Measurements from ENCODE around the gene ZBTB48. TPM values are rescaled to one million over a fixed set of nuclear protein-coding genes. Genes with fewer than 3 reads are reported as not detected.

The ZBTB48 gene
- total RNA-seq, 2 donors from 2014 or later = 28.2 to 31.0 TPM

DNA sequence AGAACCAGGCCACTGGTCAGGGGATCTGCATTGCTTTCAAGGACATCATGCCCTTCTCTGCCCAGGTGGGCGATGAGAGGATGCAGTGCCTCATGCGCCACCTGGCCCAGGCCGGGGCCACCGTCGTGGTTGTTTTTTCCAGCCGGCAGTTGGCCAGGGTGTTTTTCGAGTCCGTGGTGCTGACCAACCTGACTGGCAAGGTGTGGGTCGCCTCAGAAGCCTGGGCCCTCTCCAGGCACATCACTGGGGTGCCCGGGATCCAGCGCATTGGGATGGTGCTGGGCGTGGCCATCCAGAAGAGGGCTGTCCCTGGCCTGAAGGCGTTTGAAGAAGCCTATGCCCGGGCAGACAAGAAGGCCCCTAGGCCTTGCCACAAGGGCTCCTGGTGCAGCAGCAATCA lies 5.0 kb upstream of the ZBTB48 start:
- Histone ChIP-seq H3K27ac (ENCODE audit: low read depth, low read length) (no peak overlapping the region), H3K4me3 (ENCODE audit: low read length) (no peak overlapping the region), H3K9ac (ENCODE audit: extremely low read depth, low read length, poor library complexity, severe bottlenecking) (no peak overlapping the region), H3K4me1 (ENCODE audit: control insufficient read depth, insufficient read depth, low read length) (peaks cover 8% of the 10 kb centered on the region), H3K27me3 (ENCODE audit: control insufficient read depth, insufficient read depth, low read length, poor library complexity, severe bottlenecking) (peaks cover 21% of the 10 kb centered on the region), H3K9me3 (ENCODE audit: control insufficient read depth, low read length) (no peaks in the 10 kb centered on the region), H3K36me3 (ENCODE audit: control insufficient read depth, insufficient read depth, low read length) (no peaks in the 10 kb centered on the region)
- Mint-ChIP-seq H3K27me3 (ENCODE audit: insufficient read depth) (peaks cover 32% of the 10 kb centered on the region), H3K4me1 (peaks cover 9% of the 10 kb centered on the region), H3K27ac (no peak overlapping the region), H3K9me3 (no peaks in the 10 kb centered on the region), H3K4me3 (no peak overlapping the region), H3K36me3 (ENCODE audit: low read depth) (no peaks in the 10 kb centered on the region)
- 88 to 93% methylated on average over 14 of the region's 14 CpGs for WGBS, 2 experiments (ENCODE audit: insufficient coverage in 1 of 2, insufficient read length in 1 of 2)
- DNase-seq = no peak
- TF ChIP-seq, protein P1, sequence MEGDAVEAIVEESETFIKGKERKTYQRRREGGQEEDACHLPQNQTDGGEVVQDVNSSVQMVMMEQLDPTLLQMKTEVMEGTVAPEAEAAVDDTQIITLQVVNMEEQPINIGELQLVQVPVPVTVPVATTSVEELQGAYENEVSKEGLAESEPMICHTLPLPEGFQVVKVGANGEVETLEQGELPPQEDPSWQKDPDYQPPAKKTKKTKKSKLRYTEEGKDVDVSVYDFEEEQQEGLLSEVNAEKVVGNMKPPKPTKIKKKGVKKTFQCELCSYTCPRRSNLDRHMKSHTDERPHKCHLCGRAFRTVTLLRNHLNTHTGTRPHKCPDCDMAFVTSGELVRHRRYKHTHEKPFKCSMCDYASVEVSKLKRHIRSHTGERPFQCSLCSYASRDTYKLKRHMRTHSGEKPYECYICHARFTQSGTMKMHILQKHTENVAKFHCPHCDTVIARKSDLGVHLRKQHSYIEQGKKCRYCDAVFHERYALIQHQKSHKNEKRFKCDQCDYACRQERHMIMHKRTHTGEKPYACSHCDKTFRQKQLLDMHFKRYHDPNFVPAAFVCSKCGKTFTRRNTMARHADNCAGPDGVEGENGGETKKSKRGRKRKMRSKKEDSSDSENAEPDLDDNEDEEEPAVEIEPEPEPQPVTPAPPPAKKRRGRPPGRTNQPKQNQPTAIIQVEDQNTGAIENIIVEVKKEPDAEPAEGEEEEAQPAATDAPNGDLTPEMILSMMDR (conservative IDR thresholded peaks at IDR 0.05) = no peak

DNA sequence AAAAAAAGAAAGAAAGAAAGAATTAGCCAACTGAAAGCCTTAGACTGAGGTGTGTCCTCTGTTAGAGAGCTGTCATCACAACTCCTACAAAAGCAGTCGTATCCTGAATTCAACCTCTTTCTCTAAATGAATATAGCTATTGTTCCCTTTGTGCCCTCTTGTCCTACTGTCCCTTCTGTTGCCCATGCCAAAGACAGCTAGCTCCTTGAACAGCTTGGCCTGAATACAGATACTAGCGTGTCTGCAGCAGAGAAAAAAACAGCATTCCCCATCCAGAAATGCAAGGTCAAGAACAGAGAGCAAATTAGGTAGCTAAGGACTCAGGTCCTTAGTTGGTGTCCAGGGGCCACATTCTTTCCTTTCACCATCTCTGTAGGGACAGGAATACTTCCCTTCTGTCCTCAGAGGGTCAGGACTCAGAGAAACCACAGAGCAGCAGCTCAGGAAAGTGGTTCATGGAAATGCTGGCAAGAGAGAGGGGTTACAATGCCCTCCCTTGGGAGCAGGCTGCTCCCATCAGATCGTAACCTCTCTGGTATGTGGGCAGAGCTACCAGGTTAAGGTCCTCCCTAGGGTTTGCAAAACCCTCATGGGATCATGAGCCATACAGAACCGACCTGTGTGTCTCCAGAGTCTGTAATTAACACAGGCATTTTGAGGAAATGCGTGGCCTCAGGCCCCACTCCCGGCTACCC lies 1.8 kb upstream of the ZBTB48 start:
- H3K4me1 ChIP-seq (ENCODE audit: control insufficient read depth, insufficient read depth, low read length) = peaks cover 13% of the 10 kb centered on the region
- Mint-ChIP-seq H3K27me3 (ENCODE audit: insufficient read depth) (peaks cover under 1% of the 10 kb centered on the region), H3K4me3 (no peak overlapping the region), H3K4me1 (peaks cover 23% of the 10 kb centered on the region), H3K9me3 (no peaks in the 10 kb centered on the region), H3K36me3 (ENCODE audit: low read depth) (peaks cover 7% of the 10 kb centered on the region), H3K27ac (no peak overlapping the region)
- 85 to 90% methylated on average over 6 of the region's 6 CpGs for WGBS, 2 experiments (ENCODE audit: insufficient coverage in 1 of 2, insufficient read length in 1 of 2)
- TF ChIP-seq, protein P1 (conservative IDR thresholded peaks at IDR 0.05) = no peak
- no peak overlapping the region for H3K4me3 ChIP-seq (ENCODE audit: low read length)
- H3K9me3 ChIP-seq (ENCODE audit: control insufficient read depth, low read length) = no peaks in the 10 kb centered on the region
- H3K27me3 ChIP-seq (ENCODE audit: control insufficient read depth, insufficient read depth, low read length, poor library complexity, severe bottlenecking) = no peaks in the 10 kb centered on the region
- no peak for DNase-seq
- no peak overlapping the region for H3K27ac ChIP-seq (ENCODE audit: low read depth, low read length)
- H3K9ac ChIP-seq (ENCODE audit: extremely low read depth, low read length, poor library complexity, severe bottlenecking) = no peak overlapping the region
- H3K36me3 ChIP-seq (ENCODE audit: control insufficient read depth, insufficient read depth, low read length) = no peaks in the 10 kb centered on the region

DNA sequence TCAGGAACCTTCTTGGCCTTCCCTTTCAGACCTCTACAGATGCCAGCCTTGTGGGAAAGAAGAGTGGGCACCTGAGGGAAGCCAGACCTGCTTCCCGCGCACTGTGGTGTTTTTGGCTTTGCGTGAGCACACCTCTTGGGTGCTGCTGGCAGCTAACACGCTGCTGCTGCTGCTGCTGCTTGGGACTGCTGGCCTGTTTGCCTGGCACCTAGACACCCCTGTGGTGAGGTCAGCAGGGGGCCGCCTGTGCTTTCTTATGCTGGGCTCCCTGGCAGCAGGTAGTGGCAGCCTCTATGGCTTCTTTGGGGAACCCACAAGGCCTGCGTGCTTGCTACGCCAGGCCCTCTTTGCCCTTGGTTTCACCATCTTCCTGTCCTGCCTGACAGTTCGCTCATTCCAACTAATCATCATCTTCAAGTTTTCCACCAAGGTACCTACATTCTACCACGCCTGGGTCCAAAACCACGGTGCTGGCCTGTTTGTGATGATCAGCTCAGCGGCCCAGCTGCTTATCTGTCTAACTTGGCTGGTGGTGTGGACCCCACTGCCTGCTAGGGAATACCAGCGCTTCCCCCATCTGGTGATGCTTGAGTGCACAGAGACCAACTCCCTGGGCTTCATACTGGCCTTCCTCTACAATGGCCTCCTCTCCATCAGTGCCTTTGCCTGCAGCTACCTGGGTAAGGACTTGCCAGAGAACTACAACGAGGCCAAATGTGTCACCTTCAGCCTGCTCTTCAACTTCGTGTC lies 995 bp upstream of the ZBTB48 start:
- Histone ChIP-seq H3K36me3 (ENCODE audit: control insufficient read depth, insufficient read depth, low read length) (no peaks in the 10 kb centered on the region), H3K4me1 (ENCODE audit: control insufficient read depth, insufficient read depth, low read length) (peaks cover 13% of the 10 kb centered on the region), H3K4me3 (ENCODE audit: low read length) (peak overlapping the region; percentile 93), H3K9me3 (ENCODE audit: control insufficient read depth, low read length) (no peaks in the 10 kb centered on the region), H3K27ac (ENCODE audit: low read depth, low read length) (peak overlapping the region; percentile 67), H3K9ac (ENCODE audit: extremely low read depth, low read length, poor library complexity, severe bottlenecking) (no peak overlapping the region), H3K27me3 (ENCODE audit: control insufficient read depth, insufficient read depth, low read length, poor library complexity, severe bottlenecking) (no peaks in the 10 kb centered on the region)
- Mint-ChIP-seq H3K4me3 (peak overlapping the region; percentile 86), H3K36me3 (ENCODE audit: low read depth) (peaks cover 7% of the 10 kb centered on the region), H3K9me3 (no peaks in the 10 kb centered on the region), H3K4me1 (peaks cover 23% of the 10 kb centered on the region), H3K27ac (peak overlapping the region; percentile 94), H3K27me3 (ENCODE audit: insufficient read depth) (no peaks in the 10 kb centered on the region)
- no peak for DNase-seq
- WGBS, 2 experiments (ENCODE audit: insufficient coverage in 1 of 2, insufficient read length in 1 of 2) = 88 to 91% methylated on average over 10 to 14 of the region's 14 CpGs
- TF ChIP-seq, protein P1 (conservative IDR thresholded peaks at IDR 0.05) = no peak

Data from endodermal cell (in vitro differentiated cells).